Measurements from ENCODE around the gene NCOA3.

NCOA3 gene

DNA sequence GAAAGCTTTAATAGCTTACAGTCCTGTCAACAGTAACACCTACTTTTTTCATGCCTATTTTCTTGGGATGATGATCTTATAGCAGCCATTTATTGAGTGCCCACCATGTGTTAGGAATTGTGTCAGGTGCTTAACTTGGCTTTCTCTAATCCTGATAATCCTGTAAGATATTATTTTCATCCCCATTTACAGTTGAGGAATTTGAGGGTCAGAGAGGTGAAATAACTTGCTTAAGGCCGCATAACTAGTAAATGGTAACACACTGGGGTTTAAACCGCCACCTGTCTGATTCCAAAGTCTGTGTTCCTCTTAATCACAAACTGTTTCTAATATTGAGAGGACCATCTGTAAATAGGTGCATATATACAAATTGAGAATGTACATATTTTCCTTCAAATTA is 55.5 kb downstream of the NCOA3 start:
- peak overlapping the region; percentile 44; the same call in 1 of the 2 replicates for H3K4me2 ChIP-seq (ENCODE audit: low read length)
- no peak overlapping the region for H2AFZ ChIP-seq (ENCODE audit: low read length)
- H3K9me2 ChIP-seq (ENCODE audit: low read depth, low read length): no peaks in the 10 kb centered on the region
- H3F3A ChIP-seq (ENCODE audit: insufficient read depth, low read length): 0 out of 2 replicates have a peak, but pooled peaks cover 5% of the 10 kb centered on the region
- H3K9me3 ChIP-seq (ENCODE audit: low read length): no peaks in the 10 kb centered on the region
- H3K27me3 ChIP-seq (ENCODE audit: insufficient read depth, low read length): no peaks in the 10 kb centered on the region
- TF ChIP-seq, protein P1, sequence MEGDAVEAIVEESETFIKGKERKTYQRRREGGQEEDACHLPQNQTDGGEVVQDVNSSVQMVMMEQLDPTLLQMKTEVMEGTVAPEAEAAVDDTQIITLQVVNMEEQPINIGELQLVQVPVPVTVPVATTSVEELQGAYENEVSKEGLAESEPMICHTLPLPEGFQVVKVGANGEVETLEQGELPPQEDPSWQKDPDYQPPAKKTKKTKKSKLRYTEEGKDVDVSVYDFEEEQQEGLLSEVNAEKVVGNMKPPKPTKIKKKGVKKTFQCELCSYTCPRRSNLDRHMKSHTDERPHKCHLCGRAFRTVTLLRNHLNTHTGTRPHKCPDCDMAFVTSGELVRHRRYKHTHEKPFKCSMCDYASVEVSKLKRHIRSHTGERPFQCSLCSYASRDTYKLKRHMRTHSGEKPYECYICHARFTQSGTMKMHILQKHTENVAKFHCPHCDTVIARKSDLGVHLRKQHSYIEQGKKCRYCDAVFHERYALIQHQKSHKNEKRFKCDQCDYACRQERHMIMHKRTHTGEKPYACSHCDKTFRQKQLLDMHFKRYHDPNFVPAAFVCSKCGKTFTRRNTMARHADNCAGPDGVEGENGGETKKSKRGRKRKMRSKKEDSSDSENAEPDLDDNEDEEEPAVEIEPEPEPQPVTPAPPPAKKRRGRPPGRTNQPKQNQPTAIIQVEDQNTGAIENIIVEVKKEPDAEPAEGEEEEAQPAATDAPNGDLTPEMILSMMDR (IDR thresholded peaks at IDR 0.05; ENCODE audit: low read length): no peak
- no peak for TF ChIP-seq EZH2 (IDR thresholded peaks at IDR 0.05; ENCODE audit: borderline replicate concordance, low read length)
- peaks cover 84% of the 10 kb centered on the region for H3K79me2 ChIP-seq (ENCODE audit: insufficient read depth, low read length)
- H3K4me3 ChIP-seq (ENCODE audit: low read depth, low read length, poor library complexity, severe bottlenecking): no peak overlapping the region
- H3K36me3 ChIP-seq (ENCODE audit: insufficient read depth, low read length): peaks cover 46% of the 10 kb centered on the region
- H3K9ac ChIP-seq (ENCODE audit: low read length): no peak overlapping the region
- peaks cover 74% of the 10 kb centered on the region for H3K4me1 ChIP-seq (ENCODE audit: insufficient read depth, low read length, severe bottlenecking)
- peaks cover 5% of the 10 kb centered on the region; the same call in 1 of the 2 replicates for H4K20me1 ChIP-seq (ENCODE audit: insufficient read depth, low read length)
- peak overlapping the region; percentile 23 for H3K27ac ChIP-seq (ENCODE audit: low read depth, low read length, poor library complexity, severe bottlenecking)

DNA sequence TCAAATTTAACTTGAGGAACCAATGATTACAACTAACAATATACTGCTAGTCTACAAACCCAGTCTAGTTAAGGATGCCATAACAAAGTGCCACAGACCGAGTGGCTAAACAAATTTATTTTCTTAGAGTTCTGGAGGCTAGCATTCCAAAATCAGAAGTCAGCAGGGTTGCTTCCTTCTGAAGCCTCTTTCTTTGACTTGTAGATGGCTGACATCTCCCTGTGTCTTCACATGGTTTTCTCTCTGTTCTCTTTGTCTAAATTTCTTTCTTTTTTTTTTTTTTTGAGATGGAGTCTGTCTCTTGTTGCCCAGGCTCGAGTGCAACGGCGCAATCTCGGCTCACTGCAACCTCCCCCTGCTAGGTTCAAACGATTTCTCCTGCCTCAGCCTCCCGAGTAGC is 56.1 kb downstream of the NCOA3 start:
- peak overlapping the region; percentile 22 for H3K27ac ChIP-seq (ENCODE audit: low read depth, low read length, poor library complexity, severe bottlenecking)

DNA sequence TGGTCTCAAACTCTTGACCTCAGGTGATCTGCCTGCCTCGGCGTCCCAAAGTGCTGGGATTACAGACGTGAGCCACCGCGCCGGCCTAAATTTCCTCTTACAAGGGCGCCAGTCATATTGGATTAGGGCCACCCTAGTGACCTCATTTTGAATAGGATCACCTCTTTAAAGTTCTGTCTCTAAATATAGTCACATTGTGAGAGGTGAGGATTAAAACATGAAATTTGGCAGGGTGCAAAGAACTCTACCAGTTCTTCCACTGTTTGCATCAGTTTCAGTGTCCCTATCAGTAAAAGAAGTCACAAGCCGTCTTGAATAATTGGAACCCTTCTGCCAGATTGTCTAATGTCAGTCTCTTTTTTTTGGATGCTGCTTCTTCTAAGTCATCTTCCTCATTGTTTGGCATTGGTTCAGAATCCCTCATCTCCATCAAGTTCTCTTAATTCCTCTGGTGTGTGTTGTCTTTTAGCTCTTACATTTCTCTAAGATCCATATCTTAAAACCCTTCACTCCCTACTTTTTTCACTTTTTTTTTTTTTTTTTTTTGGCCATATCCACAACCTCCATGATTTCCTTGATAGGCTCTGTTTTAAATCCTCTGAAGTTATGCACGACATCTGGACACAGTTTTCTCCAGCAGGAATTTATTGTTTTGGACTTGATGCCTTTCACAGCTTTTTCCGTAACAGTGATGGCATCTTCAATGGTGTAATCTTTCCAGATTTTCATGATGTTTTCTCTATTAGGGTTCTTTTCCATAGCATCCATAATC is 56.8 kb downstream of the NCOA3 start:
- Histone ChIP-seq H3K79me2 (ENCODE audit: insufficient read depth, low read length) (peaks cover 86% of the 10 kb centered on the region), H2AFZ (ENCODE audit: low read length) (no peak overlapping the region), H3F3A (ENCODE audit: insufficient read depth, low read length) (0 out of 2 replicates have a peak, but pooled peaks cover 5% of the 10 kb centered on the region), H3K9me3 (ENCODE audit: low read length) (no peaks in the 10 kb centered on the region), H3K4me3 (ENCODE audit: low read depth, low read length, poor library complexity, severe bottlenecking) (no peak overlapping the region), H3K9ac (ENCODE audit: low read length) (no peak overlapping the region), H3K36me3 (ENCODE audit: insufficient read depth, low read length) (peaks cover 39% of the 10 kb centered on the region), H3K27ac (ENCODE audit: low read depth, low read length, poor library complexity, severe bottlenecking) (peak overlapping the region; percentile 38), H3K4me2 (ENCODE audit: low read length) (peak overlapping the region; percentile 47), H4K20me1 (ENCODE audit: insufficient read depth, low read length) (peaks cover 7% of the 10 kb centered on the region; the same call in 1 of the 2 replicates), H3K4me1 (ENCODE audit: insufficient read depth, low read length, severe bottlenecking) (peaks cover 87% of the 10 kb centered on the region), H3K27me3 (ENCODE audit: insufficient read depth, low read length) (no peaks in the 10 kb centered on the region), H3K9me2 (ENCODE audit: low read depth, low read length) (no peaks in the 10 kb centered on the region)
- TF ChIP-seq, protein P1 (IDR thresholded peaks at IDR 0.05; ENCODE audit: low read length): no peak
- TF ChIP-seq EZH2 (IDR thresholded peaks at IDR 0.05; ENCODE audit: borderline replicate concordance, low read length): no peak

More for the DNA sequence above, 56.1 kb downstream of the NCOA3 start:
- Histone ChIP-seq H3K4me2 (ENCODE audit: low read length) (peak overlapping the region; percentile 44; the same call in 1 of the 2 replicates), H3K9me3 (ENCODE audit: low read length) (no peaks in the 10 kb centered on the region), H3K27me3 (ENCODE audit: insufficient read depth, low read length) (no peaks in the 10 kb centered on the region), H3K4me3 (ENCODE audit: low read depth, low read length, poor library complexity, severe bottlenecking) (no peak overlapping the region), H3F3A (ENCODE audit: insufficient read depth, low read length) (0 out of 2 replicates have a peak, but pooled peaks cover 5% of the 10 kb centered on the region), H4K20me1 (ENCODE audit: insufficient read depth, low read length) (peaks cover 7% of the 10 kb centered on the region; the same call in 1 of the 2 replicates), H3K4me1 (ENCODE audit: insufficient read depth, low read length, severe bottlenecking) (peaks cover 80% of the 10 kb centered on the region), H2AFZ (ENCODE audit: low read length) (no peak overlapping the region), H3K79me2 (ENCODE audit: insufficient read depth, low read length) (peaks cover 84% of the 10 kb centered on the region), H3K9ac (ENCODE audit: low read length) (peak overlapping the region; percentile 15; the same call in 1 of the 2 replicates), H3K9me2 (ENCODE audit: low read depth, low read length) (no peaks in the 10 kb centered on the region), H3K36me3 (ENCODE audit: insufficient read depth, low read length) (peaks cover 43% of the 10 kb centered on the region)
- TF ChIP-seq EZH2 (IDR thresholded peaks at IDR 0.05; ENCODE audit: borderline replicate concordance, low read length): no peak
- TF ChIP-seq, protein P1 (IDR thresholded peaks at IDR 0.05; ENCODE audit: low read length): no peak

All from OCI-LY1 (cell line).